Erythroblast (primary cell): ENCODE data around the gene CSNK1D.

ENCODE experiments used
- DNase-seq, 2 experiments: peaks; one replicate each; lab custom pipeline; 2025; lab: John Stamatoyannopoulos, UW
- GATA1 ChIP-seq: IDR thresholded peaks from 2 replicates; pipeline ENCODE4 v1.6.1; 2011; ENCODE audit warnings: low read depth, mild to moderate bottlenecking, control low read depth, low read length, moderate library complexity
- POLR2A ChIP-seq: IDR thresholded peaks from 2 replicates; pipeline ENCODE4 v1.6.1; 2011; ENCODE audit warnings: mild to moderate bottlenecking, low read length

Gene CSNK1D

DNA sequence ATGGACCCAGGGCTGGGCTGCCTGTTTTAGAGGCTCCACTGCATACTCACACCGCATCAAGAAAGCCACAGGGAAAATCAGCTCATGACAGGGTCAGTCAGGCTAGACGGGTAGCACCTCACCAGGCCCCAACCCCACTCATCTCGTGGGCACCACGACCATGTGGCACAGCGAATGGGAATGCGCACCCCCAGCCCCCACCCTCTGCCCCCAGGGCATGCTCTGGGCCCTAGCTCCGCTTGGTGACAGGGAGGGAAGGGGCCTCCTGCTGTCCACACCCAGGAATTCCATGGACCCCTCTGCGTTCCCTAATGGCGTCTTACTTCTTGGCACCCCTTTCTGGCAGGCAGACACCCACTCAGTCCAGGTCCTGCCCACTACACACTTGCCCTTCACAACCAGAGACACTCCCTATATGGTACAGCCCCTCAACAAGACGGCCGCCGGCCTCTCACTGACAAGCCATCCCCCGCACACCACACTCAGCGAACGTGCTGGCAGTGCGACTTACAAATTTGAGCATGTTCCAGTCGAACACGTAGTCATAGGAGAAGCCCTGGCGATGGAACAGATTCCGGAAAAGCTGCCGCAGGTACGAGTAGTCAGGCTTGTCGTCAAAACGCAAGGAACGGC is 22.5 kb downstream of the CSNK1D start:
- TF ChIP-seq GATA1, result no peak
- no peak for TF ChIP-seq POLR2A
- no peak for DNase-seq

DNA sequence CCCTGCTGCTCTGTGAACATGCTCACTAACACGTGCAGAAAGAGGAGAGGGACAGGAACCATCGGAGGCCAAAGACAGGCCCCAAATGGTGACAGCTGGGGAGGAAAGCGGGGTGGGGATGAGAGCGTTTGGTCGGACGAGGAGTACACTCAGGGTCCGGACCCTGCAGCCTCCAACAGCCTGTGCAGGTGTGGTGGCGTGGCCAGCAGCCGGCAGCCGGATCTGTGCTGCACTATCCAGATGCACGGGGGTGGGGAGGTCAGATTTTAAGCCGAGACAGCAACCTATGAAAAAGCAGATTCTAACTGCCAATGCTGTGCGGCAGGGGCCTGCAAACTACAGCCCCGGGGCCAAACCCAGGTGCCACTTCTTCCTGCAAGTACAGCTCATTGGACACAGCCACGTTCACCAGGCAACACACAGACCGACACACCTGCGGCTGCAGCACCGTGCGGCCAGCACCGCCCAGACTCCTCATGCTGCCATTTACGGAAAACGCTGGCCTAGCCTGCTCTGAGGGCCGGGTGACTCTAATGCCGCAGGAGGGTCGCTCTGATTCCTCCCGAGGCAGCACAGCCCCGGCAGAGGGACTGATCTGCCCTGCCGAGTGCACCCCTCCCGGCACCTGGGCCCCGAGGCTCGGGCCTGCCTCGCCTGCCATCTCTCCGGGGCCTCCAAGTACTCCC is 23.5 kb downstream of the CSNK1D start:
- TF ChIP-seq POLR2A, result no peak
- no peak for TF ChIP-seq GATA1
- no peak for DNase-seq

DNA sequence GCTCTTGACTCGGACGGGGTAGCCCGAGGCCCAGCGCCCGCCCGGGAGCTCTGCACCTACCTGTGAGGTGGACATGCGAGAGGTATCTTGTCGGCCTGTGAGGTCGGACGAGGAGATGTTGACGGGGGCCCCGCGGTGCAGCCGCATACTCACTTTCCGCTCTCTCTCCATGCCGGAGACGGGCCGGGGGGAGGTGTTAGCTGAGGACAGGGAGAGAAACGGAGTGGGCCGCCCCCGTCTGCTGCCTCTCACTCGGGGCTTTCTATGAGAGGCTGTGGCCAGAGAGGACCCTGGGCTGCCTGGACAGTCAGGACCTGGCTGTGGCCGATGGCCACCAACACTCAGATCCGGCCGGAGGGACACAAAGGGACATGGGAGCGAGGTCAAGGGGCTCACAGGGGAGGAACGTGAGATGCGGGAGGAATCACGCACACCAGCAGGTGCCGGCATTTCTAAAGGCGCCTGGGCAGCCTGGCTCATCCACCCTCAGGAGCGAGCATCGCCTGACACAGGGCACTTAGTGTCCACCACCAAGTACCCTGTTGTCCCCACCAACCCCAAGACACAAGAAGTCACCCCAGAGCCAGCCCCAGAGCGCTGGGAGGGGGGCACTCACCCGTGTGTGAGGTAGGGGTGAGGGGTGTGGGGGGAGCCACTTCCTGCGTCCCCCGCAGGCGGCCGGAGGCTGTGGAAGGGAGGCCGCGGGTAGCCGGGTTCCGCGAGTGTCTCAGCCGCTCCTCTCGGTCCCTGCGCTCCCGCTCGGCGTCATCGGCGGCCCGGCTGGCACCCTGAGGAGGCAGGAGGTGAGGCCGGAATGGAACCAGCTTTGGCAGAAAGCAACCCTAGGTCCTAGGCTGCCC is 24.5 kb downstream of the CSNK1D start:
- no peak for DNase-seq
- TF ChIP-seq POLR2A, result no peak
- TF ChIP-seq GATA1, result no peak

DNA sequence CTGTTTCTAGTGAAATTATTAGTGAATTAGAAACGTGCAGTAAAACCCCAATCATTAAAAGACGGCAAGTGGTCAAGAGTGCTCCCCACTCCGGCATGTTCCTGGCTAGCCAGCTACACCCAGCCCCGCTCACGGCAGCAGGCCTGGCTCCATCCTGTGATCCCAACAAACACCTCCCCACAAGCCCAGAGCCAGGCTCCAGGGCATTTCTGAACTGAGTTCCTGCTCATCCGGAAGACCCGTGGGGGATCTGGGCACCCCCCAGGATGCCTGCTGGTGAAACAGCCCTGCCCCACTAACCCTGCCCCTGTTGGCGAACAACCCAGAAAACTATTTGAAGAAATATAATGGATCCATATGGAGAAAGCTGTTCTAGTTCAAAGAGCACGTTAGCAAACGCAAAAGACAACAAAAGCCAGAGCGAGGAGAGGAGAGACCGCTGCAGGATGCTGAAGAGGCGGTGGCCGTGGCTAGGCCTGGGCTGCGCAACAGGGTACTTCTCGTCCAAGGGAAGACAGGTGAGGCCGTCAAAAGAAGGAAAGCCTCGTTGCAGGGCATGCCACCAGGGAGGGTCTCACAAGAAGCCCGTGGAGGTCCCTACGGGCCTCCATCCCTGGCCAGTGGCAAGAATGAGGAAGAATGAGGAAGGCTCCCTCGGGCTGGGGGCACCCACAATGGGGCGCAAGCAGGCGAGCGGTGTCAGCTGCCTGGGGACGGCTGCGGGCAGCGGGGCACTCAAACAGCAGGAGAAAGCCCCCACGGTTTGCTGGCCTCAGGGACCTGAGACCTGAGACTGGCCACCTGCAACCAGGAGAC is 25.4 kb downstream of the CSNK1D start:
- no peak for DNase-seq
- no peak for TF ChIP-seq GATA1
- TF ChIP-seq POLR2A, result no peak

DNA sequence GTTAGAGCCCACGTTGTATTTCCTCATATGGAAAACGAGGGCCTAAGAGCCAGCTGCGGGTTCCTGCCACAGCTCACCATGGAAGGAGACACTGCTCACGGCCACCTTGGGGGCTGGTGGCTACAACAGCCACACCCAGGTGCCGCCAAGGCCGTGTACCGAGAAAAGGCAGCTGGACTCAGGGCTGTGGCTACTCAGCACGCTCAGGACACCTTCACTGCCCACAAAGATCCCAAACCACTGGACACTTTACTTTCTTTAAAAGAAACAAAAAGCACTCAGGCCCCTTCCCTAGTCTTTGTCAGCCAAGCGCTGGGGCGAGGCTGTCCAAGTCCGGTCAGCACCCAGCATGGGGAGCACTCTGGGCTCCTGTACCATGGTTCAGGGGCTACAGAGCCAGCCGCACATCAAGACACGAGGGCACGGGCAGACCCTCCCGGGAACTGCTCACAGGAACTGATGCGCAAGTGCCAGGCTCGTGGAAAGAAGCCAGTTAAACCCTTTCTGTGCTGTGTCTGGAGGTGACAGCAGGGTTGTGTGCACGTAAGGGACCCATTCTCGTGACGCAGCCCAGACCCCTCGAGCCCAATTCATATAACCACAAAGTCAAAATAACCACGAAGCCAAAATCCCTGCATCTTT is 26.2 kb downstream of the CSNK1D start:
- TF ChIP-seq POLR2A (no peak), GATA1 (no peak)
- DNase-seq, result no peak

DNA sequence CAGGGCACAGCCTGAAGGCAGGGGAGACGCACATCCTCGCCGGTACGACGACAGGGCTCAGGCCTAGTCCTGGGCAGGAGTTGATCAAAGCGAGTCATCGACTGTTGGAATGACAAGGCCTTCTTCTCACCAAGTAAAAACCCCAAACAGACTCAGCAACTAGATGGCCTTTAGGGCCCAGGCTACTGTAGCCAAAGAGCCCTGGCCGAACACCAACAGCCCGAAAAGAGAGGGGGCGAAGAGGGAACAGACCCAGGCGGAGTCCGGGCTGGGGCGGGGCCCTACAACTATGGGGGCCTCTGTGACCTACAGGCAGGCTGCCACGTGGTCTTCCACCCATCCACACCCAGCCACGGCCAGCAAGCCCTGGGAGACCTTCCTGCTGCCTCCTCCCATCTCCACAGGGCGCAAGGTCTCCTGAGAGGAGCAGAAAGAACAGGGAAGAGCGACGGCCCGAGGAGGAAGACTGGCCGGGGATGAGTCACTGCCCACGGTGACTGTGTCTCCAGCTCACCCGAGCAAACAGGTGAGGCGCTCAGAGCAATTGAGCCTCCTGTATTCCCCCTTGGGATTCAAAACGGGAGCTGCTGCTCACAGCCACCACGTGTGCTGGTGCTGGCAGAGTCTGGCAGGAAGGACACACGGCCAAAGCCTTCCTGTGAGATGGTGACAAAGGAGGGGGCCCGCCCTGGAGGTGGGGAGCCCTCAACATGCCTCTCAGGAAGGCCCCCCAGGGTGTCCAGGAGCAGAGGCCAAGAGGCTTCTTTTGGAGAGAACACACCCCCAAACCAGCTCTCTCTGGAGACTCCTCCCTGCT is 26.9 kb downstream of the CSNK1D start:
- TF ChIP-seq GATA1 (no peak), POLR2A (no peak)
- no peak for DNase-seq

DNA sequence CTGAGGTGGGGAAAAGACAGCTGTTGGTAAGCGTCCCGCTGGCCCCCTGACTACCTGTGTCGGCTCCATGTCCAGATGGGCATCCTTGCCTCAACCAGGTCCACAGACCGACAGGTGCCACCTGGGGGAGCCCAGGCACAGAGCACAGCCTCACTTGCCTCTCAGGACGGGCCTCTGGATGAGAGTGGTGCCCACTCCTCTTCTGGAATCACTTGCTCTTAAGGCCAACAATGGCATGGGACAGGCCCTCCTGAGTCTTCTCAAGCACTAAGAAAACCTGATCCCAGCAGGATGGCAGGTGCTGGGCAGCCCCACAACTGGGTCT is 27.5 kb downstream of the CSNK1D start:
- no peak for TF ChIP-seq POLR2A
- no peak for TF ChIP-seq GATA1
- no peak for DNase-seq

DNA sequence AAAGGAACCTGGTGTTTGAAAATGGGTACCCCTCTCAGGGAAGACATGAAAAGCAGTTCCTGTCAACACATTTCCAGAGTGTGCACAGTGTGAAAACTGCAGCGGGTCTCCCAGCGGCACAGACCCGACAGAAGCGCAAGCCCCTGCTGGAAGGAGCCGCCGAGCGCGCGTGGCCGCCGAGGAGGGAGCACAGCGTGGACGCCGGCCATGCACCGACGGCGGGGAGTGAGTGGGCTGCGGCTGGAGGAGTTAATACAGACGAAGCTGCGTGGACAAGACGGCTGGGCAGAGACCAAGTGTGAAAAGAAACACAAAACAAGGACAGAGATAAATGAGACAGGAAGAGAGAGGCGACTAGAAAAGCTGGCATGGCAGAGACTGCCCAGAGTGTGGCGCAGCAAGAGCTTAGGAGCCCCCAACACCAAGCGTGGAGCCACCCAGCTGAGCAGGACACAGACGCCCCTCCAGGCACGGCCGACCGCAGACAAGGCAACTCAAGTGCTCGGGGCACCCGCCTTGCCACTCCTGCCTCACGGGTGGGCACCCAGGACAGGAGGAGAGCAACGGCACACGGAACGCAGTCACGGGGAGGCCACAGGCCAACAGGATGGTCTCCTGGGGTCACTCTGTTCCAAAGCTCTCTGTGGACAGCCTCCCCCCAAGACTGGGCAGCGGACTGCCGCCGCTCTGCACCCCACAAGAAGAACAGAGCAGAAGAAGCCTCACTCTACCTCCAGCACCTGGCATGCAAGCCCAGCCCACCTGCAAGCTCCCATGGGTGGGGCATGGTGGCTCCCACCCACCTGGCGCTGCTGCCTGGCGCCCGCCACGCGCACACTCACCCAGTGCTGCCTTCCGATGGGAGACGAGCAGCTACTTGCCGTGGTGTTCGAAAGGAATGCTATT is 28.1 kb downstream of the CSNK1D start:
- no peak for DNase-seq
- TF ChIP-seq POLR2A (no peak), GATA1 (no peak)

DNA sequence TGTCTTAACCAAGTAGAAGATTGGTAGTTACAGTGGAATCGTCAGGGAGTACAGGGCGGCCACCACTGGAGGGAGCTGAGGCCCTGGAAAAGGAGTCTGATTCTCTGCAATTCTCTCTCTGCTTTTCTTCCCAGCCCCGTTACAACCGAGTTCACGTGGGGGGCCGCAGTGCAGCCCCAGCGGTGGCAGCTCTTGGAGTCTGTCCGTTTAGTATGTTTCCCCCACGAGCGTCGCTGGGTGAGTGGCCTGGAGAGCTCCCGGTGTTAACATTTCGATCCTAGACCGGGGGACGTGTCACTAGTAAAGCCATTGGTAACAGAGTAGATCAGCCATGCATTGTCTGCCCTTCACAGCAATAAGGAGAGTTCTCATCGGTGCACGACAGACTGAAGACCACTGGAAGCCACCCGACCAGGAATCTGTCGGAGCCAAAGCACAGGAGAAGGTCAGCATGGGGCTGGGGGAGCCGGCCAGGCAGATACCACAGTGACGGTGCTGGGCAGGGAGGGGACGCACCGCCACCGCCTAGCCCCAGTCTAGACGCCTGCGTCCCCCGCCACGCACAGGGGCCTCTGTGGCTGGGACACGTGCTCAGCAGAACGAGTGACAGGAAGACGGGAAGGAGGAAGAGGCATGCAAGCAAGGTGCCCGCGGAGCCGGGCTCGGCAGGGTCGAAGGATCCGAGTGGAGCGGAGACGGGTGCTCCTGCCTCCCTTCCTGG is 28.9 kb downstream of the CSNK1D start:
- DNase-seq, result peak; percentile 36 to 58
- TF ChIP-seq POLR2A, result no peak
- no peak for TF ChIP-seq GATA1

DNA sequence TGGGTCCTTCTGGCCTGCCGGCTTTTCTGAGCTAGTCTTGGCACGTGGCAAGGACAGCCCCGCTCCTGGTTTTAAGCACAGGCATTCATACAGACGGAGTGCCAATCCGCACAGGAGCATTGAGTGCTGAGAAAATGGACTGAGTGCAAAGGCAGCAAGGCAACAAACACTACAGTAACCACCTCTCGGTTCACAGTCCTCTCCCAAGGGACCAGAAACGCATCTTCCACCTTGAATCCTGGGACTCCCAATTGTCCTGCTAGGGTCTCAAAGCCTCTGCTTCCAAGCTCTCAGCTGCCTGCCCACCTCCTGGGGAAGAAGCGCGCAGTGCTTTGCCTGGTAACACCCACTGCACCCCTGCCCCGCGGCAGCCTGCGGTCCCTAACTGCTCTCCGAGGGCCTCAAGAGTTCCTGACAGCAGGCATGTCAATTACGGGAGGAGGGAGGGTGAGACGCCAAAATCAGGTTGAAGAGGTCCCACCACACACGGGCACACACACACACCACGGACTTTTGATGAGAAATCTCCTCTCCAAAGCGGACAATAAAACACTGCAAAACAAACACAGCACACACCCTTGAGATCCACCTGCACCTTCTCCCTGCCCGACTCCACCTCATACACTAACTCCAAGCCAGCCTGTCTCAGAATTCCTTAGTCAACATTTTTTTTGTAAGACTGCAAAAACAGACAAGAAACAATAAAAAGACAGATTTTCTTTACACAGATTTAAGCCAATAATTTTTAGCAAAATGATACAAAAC is 29.7 kb downstream of the CSNK1D start:
- no peak for DNase-seq

More for the DNA sequence above, 29.7 kb downstream of the CSNK1D start:
- TF ChIP-seq GATA1, result no peak
- TF ChIP-seq POLR2A, result peak; percentile 20
